GM11168 (cell line): ENCODE data around the gene DOHH.
"Not testable (repeated sequence)": the region's sequence is repeated elsewhere in the genome, so short reads cannot be mapped to it uniquely, and the experiment has no call there.

Source experiments
- in situ Hi-C: fragments of 300-500 bp; cut with MboI; formaldehyde crosslinking; loops from one replicate; pipeline ENCODE4 v1.12.0; 2022; ENCODE audit warnings: low sequenced_read_pairs; ENCODE audit not compliant: unreplicated experiment

The DOHH gene

GRCh38 chr19:3521104-3521445, 20.6 kb upstream of the DOHH start:
- in situ Hi-C loops, result no loop called here

GRCh38 chr19:3520166-3521103, 20.0 kb upstream of the DOHH start:
- in situ Hi-C loops, result no loop called here

- in situ Hi-C loops, result no loop called here
Measured at GRCh38 chr19:3519126-3519525, 18.7 kb upstream of the DOHH start.

GRCh38 chr19:3518659-3519058, 18.2 kb upstream of the DOHH start:
- in situ Hi-C loops, result no loop called here

GRCh38 chr19:3518255-3518654, 17.8 kb upstream of the DOHH start:
- in situ Hi-C loops, result no loop called here

GRCh38 chr19:3517638-3518037, 17.2 kb upstream of the DOHH start:
- in situ Hi-C loops, result no loop called here

- in situ Hi-C loops, result no loop called here
Measured at GRCh38 chr19:3516675-3517207, 16.3 kb upstream of the DOHH start.

GRCh38 chr19:3515891-3516422, 15.5 kb upstream of the DOHH start:
- in situ Hi-C loops, result no loop called here

- in situ Hi-C loops, result no loop called here
Measured at GRCh38 chr19:3514930-3515329, 14.5 kb upstream of the DOHH start.

GRCh38 chr19:3513229-3514140, 13.0 kb upstream of the DOHH start:
- in situ Hi-C loops, result no loop called here

- in situ Hi-C loops, result no loop called here
Measured at GRCh38 chr19:3512562-3513228, 12.2 kb upstream of the DOHH start.

GRCh38 chr19:3511506-3512251, 11.2 kb upstream of the DOHH start:
- in situ Hi-C loops, result no loop called here

GRCh38 chr19:3510727-3511126, 10.3 kb upstream of the DOHH start:
- in situ Hi-C loops, result no loop called here

GRCh38 chr19:3509566-3509989, 9.1 kb upstream of the DOHH start:
- in situ Hi-C loops, result no loop called here

GRCh38 chr19:3508771-3509535, 8.5 kb upstream of the DOHH start:
- in situ Hi-C loops, result no loop called here

GRCh38 chr19:3508121-3508661, 7.7 kb upstream of the DOHH start:
- in situ Hi-C loops, result not testable (repeated sequence)

GRCh38 chr19:3507371-3508120, 7.1 kb upstream of the DOHH start:
- in situ Hi-C loops, result no loop called here
